Esophagus muscularis mucosa (tissue), 4 donors: Measurements from ENCODE around the gene FERMT2. TPM values are rescaled to one million over a fixed set of nuclear protein-coding genes. Genes with fewer than 3 reads are reported as not detected.
A peak's percentile ranks its signal among the peaks of the same experiment; 100 is the strongest.

Experiments used
- DNase-seq: peaks from one replicate; pipeline ENCODE4 v3.0.0-alpha.2; 2017; ENCODE audit errors: extremely low spot score
- H3K27ac ChIP-seq, 4 donors: fragments of 200-600 bp; sonication (generic); replicated peaks in 1 of 4; 1 replicate in 3 of 4; 2 replicates in 1 of 4; pipeline ENCODE4 v1.5.1; 2016 to 2019; ENCODE audit warnings: mild to moderate bottlenecking in 1 of 4
- H3K27me3 ChIP-seq, 4 donors: fragments of 200-600 bp; sonication (generic); one replicate each; pipeline versions ENCODE4 v1.5.1 to v1.6.0; 2016 to 2019
- H3K36me3 ChIP-seq, 4 donors: fragments of 200-600 bp; sonication (generic); one replicate each; pipeline ENCODE4 v1.5.1; 2016 to 2019
- H3K4me1 ChIP-seq, 4 donors: fragments of 200-600 bp; sonication (generic); one replicate each; pipeline ENCODE4 v1.5.1; 2016 to 2019
- H3K4me3 ChIP-seq, 4 donors: fragments of 200-600 bp; sonication (generic); 1 replicate in 2 of 4; 2 replicates in 2 of 4; pipeline ENCODE4 v1.5.1; 2016 to 2019; ENCODE audit warnings: mild to moderate bottlenecking in 4 of 4, moderate library complexity in 1 of 4
- H3K9me3 ChIP-seq, 4 donors: fragments of 200-600 bp; sonication (generic); 1 replicate in 3 of 4; 2 replicates in 1 of 4; pipeline ENCODE4 v1.5.1; 2016 to 2019
- CTCF ChIP-seq, 3 experiments: fragments of 200-600 bp in 2 of 3; fragments of 450-650 bp in 1 of 3; sonication (generic) in 2 of 3; IDR thresholded peaks; one replicate each; pipeline ENCODE4 v1.5.1; 2017 to 2019; ENCODE audit warnings: antibody characterized with exemption in 3 of 3, mild to moderate bottlenecking in 2 of 3, moderate library complexity in 1 of 3
- EP300 ChIP-seq: sonication (generic); formaldehyde crosslinking; IDR thresholded peaks from one replicate; pipeline ENCODE4 v1.6.1; 2017; ENCODE audit warnings: antibody characterized with exemption
- POLR2A ChIP-seq: fragments of 450-650 bp; IDR thresholded peaks from one replicate; pipeline ENCODE4 v1.6.1; 2017; ENCODE audit warnings: antibody characterized with exemption, moderate library complexity, mild to moderate bottlenecking, low read depth
- POLR2AphosphoS5 ChIP-seq, 2 donors: sonication (generic); formaldehyde crosslinking; IDR thresholded peaks; one replicate each; pipeline ENCODE4 v1.6.1; 2017; ENCODE audit warnings: antibody characterized with exemption in 2 of 2
- WGBS: methylation state at CpG from one replicate; pipeline ENCODE4 v1.1.5; 2018; 5-methylcytosine and 5-hydroxymethylcytosine counted together
- intact Hi-C: fragments of 100-400 bp; cut with DNase I; formaldehyde crosslinking; loops from one replicate; pipeline ENCODE4 v1.15.1; 2023
- total RNA-seq, 4 donors: library from RNA; depleted of rRNA; stranded (reverse); fragments of >200 nt; gene quantifications; one replicate each; pipeline versions ENCODE4 v1.1.0 to v1.2.1, GENCODE V29; 2016

The FERMT2 gene
- total RNA-seq, 4 donors from 2014 or later = 293 to 397 (median 370) TPM

- no peak for DNase-seq
- intact Hi-C loops = no loop called here
- Histone ChIP-seq H3K4me3 (no peak overlapping the region), H3K4me1 (peaks cover 26 to 88% (median 76%) of the 10 kb centered on the region in 4 donors), H3K27ac (peak overlapping the region; percentile 12 to 42 (median 30)), H3K36me3 (peaks cover 0 to 11% (median 8%) of the 10 kb centered on the region in 4 donors), H3K27me3 (no peaks in the 10 kb centered on the region), H3K9me3 (no peaks in the 10 kb centered on the region)
- WGBS = 73% methylated on average over 4 of the region's 4 CpGs
- TF ChIP-seq POLR2AphosphoS5 (IDR thresholded peaks at IDR 0.05) (no peak), EP300 (no peak), POLR2A (no peak), CTCF (IDR thresholded peaks at IDR 0.05) (no peak)
Measured at GRCh38 chr14:52901357-52901980, 49.4 kb downstream of the FERMT2 start.

GRCh38 chr14:52900731-52901130, 50.1 kb downstream of the FERMT2 start:
- Histone ChIP-seq H3K4me3 (no peak overlapping the region), H3K27ac (no peak overlapping the region), H3K4me1 (peaks cover 26 to 88% (median 76%) of the 10 kb centered on the region in 4 donors), H3K36me3 (peaks cover 0 to 11% (median 8%) of the 10 kb centered on the region in 4 donors), H3K9me3 (no peaks in the 10 kb centered on the region), H3K27me3 (no peaks in the 10 kb centered on the region)
- intact Hi-C loops = no loop called here
- 80% methylated on average over 8 of the region's 8 CpGs for WGBS
- no peak for TF ChIP-seq POLR2AphosphoS5 (IDR thresholded peaks at IDR 0.05)
- TF ChIP-seq EP300 = no peak
- TF ChIP-seq POLR2A = no peak
- TF ChIP-seq CTCF (IDR thresholded peaks at IDR 0.05) = no peak
- no peak for DNase-seq

- Histone ChIP-seq H3K9me3 (no peaks in the 10 kb centered on the region), H3K4me1 (peaks cover 38 to 87% (median 79%) of the 10 kb centered on the region in 4 donors), H3K4me3 (no peak overlapping the region), H3K27ac (peak overlapping the region in 3 of 4 donors; percentile 1 to 22 (median 19)), H3K27me3 (no peaks in the 10 kb centered on the region), H3K36me3 (peaks cover 0 to 13% (median 9%) of the 10 kb centered on the region in 4 donors)
- intact Hi-C loops = no loop called here
- 48% methylated on average over 1 of the region's 1 CpG for WGBS
- no peak for DNase-seq
- TF ChIP-seq POLR2A (no peak), CTCF (IDR thresholded peaks at IDR 0.05) (no peak), POLR2AphosphoS5 (IDR thresholded peaks at IDR 0.05) (no peak), EP300 (no peak)
Measured at GRCh38 chr14:52898496-52898895, 52.4 kb downstream of the FERMT2 start.

GRCh38 chr14:52895000-52895399, 55.9 kb downstream of the FERMT2 start:
- H3K4me1 ChIP-seq = peaks cover 21 to 73% (median 59%) of the 10 kb centered on the region in 4 donors
- H3K36me3 ChIP-seq = peaks cover 0 to 33% (median 27%) of the 10 kb centered on the region in 4 donors
- H3K4me3 ChIP-seq = no peak overlapping the region
- H3K9me3 ChIP-seq = no peaks in the 10 kb centered on the region
- H3K27ac ChIP-seq = no peak overlapping the region
- no peaks in the 10 kb centered on the region for H3K27me3 ChIP-seq
- intact Hi-C loops = no loop called here
- WGBS = 11% methylated on average over 2 of the region's 2 CpGs
- no peak for DNase-seq
- no peak for TF ChIP-seq CTCF (IDR thresholded peaks at IDR 0.05)
- no peak for TF ChIP-seq POLR2A

DNA sequence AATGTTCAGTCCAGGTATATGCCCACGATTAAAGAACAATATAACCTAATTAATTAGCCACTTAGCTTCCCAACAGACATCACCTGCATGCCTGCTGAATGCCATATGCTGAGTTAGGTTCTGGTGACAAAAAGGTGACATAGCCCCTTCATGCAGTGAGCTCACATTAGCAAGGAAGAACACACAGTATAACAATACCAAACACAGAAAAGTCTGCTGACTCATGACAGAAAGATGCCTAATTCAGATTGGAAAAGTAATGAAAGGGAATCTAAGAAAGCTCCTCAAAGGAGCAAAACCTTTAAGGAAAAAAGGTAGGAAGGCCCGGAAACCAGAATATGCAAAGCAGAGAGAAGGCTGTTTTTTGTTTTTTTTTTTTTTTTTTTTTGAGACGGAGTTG, 59.0 kb downstream of the FERMT2 start:
- peaks cover 9 to 58% (median 39%) of the 10 kb centered on the region in 4 donors for H3K36me3 ChIP-seq
- 81% methylated on average over 3 of the region's 3 CpGs for WGBS
- H3K4me3 ChIP-seq = no peak overlapping the region
- H3K27ac ChIP-seq = no peak overlapping the region
- no peak for DNase-seq
- H3K27me3 ChIP-seq = no peaks in the 10 kb centered on the region
- no peaks in the 10 kb centered on the region for H3K9me3 ChIP-seq
- TF ChIP-seq POLR2AphosphoS5 (IDR thresholded peaks at IDR 0.05) = no peak
- TF ChIP-seq POLR2A = no peak
- TF ChIP-seq CTCF (IDR thresholded peaks at IDR 0.05) = no peak
- no peak for TF ChIP-seq EP300
- intact Hi-C loops = no loop called here
- H3K4me1 ChIP-seq = peaks cover 21 to 52% (median 40%) of the 10 kb centered on the region in 4 donors
